Measurements from ENCODE around the gene AMZ1.

AMZ1 gene

DNA sequence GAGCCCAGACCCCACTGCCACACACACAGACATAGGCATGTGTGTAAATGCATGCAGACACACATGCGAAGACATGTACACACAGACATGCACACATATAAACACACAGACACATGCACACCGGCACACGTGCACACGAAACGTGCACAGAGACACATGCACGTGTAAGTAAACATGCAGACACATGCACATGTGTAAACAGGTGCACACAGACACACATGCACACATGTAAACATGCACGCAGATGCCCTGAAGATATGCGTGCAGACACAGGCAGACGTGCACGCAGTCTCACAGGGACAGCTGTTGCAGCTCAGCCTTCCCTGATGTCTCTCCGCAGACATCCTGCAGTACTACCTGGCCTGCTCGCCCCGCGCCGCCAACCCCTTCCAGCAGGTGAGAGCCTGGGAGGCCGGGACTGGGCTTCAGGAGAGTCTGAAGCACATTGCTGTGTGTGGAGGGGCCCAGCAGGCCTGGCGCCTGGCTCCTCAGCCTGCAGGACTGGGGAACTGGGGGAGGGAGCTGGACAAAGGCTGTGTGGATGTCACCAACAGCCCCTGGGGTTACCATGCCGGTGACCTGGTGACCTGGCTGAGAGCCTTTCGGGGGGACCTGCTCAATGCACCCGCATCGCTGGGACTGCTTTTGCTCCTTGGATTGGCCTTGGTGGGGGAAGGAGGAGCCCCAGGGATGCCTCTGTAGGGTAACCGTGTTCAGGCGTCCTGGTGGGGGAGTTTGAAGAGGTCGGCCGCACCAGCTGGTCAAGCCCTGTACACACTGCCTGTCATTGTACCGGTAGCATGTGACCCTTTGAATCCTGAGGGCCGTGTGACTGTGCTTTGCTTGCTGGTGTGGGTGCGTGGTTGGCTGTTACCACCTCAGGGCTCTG is 35.9 kb upstream of the AMZ1 start:
- DNase-seq, result no peak

DNA sequence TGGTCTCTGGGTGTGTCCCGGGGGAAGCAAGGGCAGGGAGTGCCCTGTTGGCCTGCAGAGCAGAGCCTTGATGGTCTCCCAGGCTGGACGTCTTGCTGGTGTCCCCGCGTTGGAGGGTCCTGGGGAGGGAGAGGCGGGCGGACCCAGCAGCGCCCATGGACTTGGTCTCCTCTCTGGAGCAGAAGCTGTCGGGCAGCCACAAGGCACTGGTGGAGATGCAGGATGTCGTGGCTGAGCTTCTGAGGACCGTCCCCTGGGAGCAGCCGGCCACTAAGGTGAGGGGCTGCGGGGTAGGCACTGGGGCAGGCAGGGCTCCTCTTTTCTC is 35.3 kb upstream of the AMZ1 start:
- DNase-seq, result no peak

DNA sequence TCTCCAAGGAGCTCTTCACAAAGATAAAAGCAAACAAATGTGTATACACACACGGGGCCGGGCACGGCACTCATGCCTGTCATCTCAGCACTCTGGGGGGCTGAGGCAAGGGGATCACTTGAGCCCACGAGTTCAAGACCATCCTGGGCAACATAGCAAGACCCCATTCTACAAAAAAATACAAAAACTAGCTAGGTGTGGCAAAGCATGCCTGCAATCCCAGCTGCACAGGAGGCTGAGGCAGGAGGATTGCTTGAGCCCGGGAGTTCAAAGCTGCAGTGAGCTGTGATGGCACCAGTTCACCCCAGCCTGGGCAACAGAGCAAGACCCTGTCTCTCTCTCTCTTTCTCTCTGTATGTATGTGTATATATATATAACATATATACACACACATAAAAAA is 33.9 kb upstream of the AMZ1 start:
- no peak for DNase-seq

DNA sequence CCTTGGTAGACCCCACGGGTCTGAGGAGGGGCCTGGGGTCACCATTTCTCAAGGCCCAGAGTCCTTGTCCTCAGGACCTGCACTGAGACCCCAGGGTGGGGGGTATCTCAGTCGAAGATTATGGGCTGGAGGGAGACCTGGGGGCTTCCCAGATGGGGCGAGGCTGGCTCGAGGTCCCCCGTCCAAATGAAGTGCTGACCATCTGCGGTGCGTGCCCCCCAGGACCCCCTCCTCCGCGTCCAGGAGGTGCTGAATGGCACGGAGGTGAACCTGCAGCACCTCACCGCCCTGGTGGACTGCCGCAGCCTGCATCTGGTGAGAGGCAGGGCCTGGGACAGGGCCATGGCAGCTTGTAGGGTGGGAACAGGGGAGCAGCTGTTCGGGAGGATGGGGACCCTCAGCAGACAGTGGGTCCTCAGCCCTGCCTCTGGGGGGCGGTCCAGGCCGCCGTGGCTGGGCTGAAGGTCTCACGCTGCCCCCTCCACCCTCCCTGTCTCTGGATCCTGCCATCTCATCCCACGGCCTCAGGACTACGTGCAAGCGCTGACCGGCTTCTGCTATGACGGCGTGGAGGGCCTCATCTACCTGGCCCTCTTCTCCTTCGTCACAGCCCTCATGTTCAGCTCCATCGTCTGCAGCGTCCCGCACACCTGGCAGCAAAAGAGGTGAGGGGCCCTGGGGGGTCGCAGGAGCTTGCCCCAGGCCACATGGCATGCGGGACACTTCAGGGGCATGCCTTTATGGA is 32.0 kb upstream of the AMZ1 start:
- DNase-seq, result no peak

DNA sequence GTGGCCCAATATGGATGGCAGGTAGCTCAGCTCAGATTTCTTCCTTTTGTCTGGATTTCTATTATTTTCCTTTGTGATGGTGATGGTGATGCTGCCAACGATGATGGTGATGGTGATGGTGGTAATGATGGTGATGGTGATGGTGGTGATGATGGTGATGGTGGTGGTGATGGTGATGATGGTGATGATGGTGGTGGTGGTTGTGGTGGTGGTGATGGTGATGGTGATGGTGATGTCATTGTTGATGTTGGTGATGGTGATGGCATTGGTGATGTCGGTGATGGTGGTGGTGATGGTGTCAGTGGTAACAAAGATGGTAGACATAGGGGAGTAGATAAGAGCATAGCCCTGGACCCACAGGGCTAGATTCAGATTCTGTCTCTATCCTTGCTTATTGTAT is 30.8 kb upstream of the AMZ1 start:
- DNase-seq, result no peak

DNA sequence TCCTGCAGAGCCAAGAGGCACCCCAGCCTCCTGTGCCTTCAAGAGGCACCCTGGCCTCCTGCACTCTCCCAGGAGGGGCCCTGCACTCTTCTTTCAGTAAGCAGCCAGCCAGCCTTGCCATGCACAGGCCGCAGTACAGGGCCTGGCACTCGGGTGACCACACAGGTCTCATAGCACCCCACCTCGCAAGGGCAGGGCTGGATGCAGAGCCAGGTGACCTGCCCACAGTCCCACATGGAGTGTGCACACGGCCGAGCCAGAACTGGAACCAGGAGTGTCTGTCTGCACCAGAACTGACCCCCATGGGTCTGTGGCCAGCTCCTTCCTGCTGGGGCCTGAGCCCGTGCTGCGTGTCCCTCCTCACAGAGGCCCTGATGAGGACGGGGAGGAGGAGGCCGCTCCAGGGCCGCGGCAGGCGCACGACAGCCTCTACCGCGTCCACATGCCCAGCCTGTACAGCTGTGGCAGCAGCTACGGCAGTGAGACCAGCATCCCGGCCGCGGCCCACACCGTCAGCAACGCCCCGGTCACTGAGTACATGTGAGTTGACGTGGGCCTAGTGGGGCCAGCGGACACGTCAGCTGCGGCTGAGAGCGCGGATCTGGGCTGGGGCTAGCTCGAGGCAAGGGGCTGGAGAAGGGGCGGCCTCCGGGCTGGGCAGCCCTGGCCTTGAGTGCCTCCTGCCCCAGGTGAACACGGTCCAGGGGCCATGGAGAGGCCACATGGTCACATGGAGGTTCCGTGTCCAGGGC is 29.9 kb upstream of the AMZ1 start:
- DNase-seq, result no peak

DNA sequence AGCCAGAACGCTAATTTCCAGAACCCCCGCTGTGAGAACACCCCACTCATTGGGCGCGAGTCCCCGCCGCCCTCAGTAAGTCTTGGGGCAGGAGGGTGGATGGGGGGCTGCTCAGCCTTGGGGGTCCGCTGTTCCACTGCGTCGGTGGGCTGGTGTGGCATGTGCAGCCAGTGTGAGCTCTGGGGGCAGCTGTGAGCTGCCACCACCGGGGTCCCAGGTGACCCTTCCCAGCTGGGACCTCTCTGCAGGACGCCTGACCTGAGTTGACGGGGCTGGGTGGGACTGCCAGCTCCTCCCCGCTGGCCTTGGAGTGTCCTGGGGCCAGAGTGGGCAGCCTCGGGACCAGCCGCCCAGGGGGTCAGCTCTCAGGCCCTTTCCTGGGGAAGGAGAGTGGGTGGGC is 29.1 kb upstream of the AMZ1 start:
- DNase-seq, result no peak

DNA sequence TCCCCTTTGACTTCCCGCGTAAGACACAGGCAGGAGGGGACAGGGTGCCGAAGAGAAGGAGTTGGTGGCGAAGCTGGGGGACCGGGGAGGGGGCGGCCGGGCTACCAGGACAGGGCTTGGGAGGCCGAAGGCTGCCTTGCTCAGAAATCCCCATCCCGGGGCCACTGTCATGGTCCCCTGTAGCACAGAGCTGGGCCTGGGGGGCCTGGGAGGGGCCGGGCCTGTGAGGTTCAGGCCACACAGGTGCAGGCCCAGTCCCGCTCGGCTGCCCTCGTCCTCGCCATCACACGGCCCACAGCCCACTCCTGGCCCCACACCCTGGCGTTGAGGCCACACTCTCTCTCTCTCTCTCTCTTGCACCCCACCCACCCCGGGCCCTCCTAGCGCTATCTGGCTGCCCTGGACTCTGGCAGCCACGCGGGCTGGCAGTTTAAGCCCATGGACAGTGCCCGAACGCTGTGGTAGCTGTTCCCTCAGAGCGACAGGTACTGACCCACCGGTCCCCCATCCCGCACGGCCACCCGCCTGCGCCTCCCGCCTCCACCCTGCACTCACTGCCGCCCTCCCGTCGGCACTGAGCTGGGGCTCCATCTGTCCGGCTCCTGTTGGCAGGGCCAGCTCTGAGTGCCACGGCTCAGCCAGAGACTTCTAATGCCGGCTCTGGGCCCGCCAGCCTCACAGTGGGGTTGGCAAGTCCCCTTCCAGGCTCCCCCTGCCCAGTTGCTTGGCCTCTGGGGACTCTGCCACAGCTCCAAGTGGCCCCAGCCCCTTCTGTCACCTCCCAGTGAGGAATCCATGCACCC is 28.2 kb upstream of the AMZ1 start:
- DNase-seq, result no peak

DNA sequence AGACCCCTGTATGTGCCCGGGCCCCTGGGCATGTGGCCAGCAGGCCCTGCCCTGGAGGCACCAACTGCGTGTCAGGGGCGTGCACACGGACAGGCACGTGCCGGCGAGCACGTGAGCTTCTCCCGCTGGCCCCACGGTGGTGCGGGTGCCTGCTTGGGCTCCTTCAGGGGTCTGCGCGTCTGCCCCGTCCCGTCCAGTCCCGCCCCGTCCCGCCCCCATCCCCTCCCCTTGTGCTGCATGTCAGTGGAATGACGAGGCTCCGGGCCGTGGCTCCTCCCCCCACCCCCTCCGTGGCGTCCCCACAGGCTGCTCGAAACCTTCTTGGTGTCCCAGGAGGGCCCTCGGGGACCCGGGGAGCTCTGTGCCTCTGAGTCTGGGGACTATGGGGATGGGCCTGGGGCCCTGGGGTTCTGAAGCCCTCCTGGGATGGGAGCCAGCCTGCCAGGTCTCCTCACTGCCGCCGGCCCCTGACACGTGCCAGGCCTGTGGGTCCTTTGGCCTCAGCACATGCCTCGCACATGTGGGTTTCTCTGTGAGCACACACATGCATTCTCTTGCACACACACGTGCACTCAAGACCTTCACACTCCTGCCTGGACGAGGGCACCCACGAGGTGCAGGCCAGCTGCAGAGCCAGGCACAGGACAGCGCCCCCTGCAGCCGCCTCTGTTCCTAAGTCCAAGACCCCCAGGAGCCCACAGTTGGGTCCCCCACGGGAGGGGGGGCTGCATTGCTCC is 27.5 kb upstream of the AMZ1 start:
- no peak for DNase-seq

DNA sequence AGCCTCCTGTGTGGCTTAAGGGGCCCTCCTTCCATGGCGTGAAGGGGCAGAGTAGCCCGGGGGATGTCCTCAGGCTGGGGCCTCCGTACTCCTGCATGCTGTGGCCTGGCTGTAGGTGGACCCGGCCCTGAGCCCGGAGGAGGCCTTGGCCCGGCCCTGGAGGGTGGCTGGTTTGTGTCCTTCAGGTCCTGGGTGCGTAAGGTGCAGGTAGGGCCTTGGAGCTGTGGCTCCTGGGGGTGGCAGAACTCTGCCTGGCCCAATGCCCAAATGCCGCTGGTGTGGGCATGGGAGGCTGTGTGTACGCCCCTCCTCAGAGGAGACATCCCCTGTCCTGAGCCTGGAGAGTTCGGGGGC is 26.9 kb upstream of the AMZ1 start:
- DNase-seq, result no peak

DNA sequence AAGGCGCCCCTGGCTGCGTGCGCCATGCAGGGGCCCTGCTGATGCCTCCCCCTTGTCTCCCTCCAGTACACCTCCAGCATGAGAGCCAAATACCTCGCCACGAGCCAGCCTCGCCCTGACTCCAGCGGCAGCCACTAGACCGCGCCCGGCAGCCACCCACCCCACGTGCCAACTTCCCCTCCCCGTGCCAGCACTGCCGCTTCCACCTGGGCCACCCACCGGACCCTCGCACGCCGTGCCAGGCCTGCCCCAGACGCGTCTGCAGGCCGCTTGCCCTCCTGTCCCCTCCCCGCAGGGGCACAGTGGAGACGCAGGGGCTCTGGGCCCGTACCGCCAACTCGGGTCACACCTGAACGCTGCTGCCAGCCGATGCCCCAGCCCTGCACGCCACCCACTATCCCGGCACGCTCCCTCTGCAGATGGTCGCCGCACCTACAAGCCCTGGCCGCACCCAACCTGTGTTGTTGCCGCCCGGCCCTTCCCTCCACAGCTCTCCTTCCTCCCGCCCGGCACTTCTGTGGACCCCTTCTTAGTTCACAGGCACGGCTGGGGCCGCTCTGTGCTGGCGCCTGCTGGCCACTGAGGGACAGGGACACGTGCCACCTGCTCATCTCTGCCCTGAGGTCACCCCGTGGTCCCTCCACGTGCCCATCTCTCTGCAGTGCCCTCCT is 26.3 kb upstream of the AMZ1 start:
- DNase-seq, result no peak

DNA sequence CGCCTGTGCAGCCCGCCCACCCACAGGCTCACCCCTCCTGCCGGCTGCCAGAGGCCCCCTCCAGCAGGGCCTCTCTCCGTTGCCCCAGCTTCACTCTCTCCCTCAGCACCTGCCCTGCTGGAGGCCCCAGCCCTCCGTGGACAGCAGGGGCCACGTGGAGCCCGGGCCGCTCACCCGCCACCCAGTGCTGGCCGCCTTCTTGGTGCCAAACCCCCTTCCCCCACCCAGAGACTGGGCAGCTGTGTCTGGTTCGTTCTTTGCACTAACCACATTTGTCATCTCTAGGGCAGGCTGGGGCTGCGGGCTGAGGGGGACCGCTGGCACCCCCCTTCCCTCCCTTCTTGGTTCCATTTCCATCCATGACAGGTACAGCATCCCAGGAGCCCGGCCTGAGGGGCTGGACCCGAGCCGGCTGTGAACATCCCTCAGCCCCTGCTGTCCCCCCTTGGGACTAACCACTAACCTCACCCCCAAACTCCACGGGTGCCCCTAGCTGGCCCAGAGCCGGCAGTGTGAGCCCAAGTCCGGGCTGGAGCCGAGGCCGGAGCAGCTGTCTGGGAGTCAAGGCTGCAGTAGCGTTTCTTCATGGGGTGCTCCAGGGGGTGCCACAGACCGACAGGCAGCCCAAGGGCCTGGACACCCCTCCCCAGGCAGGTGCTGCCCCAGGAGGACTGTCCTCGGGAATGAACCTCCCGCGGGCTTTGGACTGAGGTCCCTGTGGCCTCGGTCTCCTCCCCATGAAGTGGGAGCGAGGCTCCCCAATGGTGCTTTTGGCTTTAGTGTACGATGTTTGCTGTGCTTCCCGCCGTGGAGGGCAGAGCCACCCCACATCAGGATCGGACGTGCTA is 25.5 kb upstream of the AMZ1 start:
- no peak for DNase-seq

DNA sequence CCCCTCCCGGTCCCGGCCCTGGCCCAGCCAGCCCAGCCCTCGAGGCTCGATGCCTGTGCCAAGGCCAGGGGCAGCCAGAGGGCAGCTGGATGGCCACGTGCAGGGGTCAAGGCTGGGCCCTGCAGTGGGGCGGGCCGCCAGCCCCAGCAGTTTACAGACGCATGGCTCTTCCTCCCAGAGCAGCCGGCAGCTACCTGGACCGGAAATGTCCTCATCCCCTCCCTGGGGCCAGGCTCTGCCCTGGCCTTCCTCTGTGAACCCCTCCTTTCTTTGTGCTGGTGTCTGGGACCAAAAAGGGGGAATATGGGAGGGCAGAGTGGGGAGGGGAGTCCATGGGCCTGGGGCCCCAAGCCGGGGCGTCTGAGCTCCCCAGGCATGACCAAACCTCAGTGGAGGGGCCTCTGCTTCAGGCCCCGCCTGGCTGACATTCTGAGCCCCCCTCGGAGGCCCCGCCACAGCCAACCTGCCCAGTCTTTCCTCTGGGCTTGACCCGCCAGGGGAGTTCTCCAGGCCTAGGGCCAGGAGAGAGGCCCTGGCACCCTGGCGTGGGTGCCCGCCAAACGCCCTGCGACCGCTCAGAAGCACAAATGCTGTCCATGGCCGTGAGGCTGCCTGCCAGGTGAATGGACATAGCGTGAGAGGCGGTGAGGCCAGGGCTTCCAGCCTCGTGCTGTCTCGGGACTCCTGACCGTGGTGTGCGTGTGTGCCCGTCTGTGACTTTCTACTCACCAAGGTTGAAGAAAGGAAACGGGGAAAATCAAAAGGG is 24.7 kb upstream of the AMZ1 start:
- no peak for DNase-seq

DNA sequence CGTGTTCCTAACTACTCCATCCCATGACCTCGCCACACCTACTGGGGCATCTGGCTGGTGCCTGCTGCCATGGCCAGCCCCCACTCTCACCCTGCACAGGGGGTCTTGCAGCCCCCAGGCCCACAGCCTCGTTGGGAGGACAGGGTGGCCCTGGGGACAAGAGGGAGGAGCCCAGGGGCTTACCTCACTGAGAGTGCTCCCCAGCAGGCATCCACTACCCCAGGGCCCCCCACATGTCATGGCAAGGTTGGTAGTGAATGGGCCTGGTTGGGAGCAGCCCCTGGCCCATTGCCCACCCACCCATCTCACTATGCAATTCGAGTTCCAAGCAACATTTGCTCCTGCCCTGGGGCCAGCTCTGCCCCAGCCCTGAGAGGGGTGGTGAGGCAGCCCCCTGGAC is 24.0 kb upstream of the AMZ1 start:
- no peak for DNase-seq

DNA sequence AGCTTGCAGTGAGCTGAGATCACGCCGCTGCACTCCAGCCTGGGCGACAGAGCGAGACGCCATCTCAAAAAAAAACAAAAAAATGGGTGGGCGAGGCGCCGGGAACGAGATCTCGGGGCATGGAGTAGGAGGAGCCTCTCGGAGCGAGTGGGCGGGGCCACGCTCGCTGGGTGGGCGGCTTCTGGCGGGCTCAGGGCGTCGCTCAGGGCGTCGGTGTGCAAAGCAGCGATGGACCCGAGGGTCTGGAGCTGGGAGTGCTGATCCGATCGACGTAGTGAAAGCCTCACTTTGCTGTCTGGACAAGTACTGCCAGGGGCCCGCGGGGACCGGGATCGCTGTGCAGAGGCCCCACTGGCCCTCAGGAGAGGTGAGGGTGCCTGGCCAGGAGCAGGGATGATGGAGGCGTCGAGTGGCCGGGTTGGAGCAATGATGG is 22.6 kb upstream of the AMZ1 start:
- no peak for DNase-seq

DNA sequence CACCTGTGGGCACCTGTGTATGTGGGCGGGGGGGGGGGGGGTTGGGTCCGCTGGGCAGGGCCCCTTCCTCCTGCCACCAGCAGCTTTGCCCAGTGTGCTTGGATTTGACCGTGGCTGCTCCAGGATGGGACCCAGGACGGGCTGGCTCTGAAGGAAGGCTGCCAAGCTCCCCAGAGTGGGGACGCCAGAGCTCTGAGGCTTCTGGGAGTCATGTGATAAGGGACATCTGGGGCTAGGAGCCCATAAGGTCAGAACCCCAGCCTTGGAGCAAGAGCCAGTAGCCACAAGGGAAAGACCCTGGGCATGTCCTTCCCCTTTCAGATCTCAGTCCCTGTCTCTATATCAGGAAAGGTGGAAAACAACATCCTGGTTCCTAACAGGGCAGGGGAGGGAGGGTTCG is 21.8 kb upstream of the AMZ1 start:
- no peak for DNase-seq

DNA sequence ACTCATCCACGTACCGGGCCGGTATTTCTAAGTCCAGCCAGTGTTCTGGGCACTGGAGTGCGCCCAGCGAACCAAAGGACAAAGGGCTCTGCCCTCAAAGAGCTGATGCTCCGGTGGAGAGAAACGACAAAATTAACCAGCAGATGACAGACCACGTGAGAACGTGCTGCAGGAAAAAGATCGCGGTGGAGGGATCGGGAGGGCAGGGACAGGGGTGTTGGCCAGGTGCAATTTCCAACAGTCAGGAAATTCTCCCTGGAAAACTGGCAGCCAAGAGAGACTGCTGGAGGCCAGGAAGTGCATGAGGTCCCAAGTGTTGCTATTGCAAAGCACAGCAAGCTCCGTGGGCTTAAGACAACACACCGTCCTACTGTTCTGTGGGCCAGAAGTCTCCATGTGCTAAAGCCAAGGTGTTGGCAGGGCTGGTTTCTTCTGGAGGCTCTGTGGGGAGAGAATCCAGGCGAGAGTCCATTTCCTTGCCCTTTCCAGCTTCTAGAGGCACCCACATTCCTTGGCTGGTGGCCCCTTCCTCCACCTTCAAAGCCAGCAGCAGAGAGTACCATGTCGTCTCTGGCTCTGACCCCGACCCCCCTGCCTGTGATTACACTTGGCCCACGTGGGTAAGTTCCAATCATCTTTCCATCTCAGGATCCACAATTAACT is 21.3 kb upstream of the AMZ1 start:
- DNase-seq, result no peak

DNA sequence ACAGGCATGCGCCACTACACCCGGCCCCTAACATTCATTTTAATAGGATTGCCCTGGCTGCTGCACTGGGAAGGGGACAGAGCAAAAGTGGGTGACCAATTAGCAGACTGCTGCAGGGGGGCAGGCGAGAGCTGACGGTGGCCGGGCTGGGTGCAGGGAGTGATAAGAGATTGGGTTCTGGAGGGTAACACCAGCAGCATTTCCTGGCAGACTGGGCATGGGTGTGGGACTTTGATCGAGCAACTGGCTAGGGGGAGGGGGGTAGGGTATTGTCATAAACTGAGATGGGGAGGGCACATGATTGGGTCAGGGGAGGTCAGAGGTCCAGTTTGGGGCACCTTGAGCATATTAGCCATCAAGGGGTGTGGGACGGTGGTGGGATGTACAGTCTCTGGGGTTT is 20.2 kb upstream of the AMZ1 start:
- DNase-seq, result no peak

DNA sequence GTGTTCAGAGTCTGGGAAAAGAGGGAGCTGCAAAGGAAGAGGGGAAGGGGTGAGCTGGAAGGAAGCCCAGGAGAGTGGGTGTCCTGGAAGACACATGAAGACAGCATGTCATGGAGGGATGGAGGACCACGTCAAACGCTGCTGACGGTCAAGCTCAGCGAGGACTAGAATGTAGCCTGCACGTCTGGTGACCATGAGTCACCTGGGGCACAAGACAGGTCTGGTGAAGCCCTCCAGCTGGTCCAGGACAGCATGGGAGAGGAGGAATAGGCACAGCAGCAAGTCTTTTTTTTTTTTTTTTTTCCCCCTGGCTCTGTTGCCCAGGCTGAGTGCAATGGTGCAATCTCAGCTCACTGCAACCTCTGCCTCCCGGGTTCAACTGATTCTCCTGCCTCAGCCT is 19.6 kb upstream of the AMZ1 start:
- DNase-seq, result no peak
